CD14-positive monocyte (primary cell): ENCODE measurements around the gene PLAC1. TPM values are rescaled to one million over a fixed set of nuclear protein-coding genes. Genes with fewer than 3 reads are reported as not detected.

ENCODE experiments used
- DNase-seq, 3 donors: peaks; one replicate each; pipeline ENCODE4 v3.0.0-alpha.2; 2011 to 2022
- H2AFZ ChIP-seq: 2 replicates; pipeline ENCODE4 v1.6.0; 2012; ENCODE audit warnings: mild to moderate bottlenecking, low read depth, low read length, inconsistent platforms; ENCODE audit not compliant: insufficient read depth, poor library complexity, severe bottlenecking
- H3K27ac ChIP-seq, 2 donors: 1 replicate in 1 of 2; 2 replicates in 1 of 2; pipeline ENCODE4 v1.5.1; 2012 to 2013; ENCODE audit warnings: low read length in 2 of 2, control low read depth in 1 of 2, inconsistent platforms in 1 of 2, low read depth in 1 of 2, mild to moderate bottlenecking in 1 of 2
- H3K27me3 ChIP-seq, 2 donors: one replicate each; pipeline versions ENCODE4 v1.6.0 to v1.6.1; 2011 to 2013; ENCODE audit warnings: low read length in 2 of 2; ENCODE audit not compliant: control insufficient read depth in 2 of 2, insufficient read depth in 2 of 2
- H3K36me3 ChIP-seq, 2 donors: replicated peaks in 1 of 2; 1 replicate in 1 of 2; 2 replicates in 1 of 2; pipeline versions ENCODE4 v1.5.1 to v1.6.1; 2012 to 2013; ENCODE audit warnings: low read length in 2 of 2, control low read depth in 1 of 2, inconsistent platforms in 1 of 2, mild to moderate bottlenecking in 1 of 2; ENCODE audit not compliant: insufficient read depth in 2 of 2, control insufficient read depth in 1 of 2
- H3K4me1 ChIP-seq, 2 donors: 1 replicate in 1 of 2; 2 replicates in 1 of 2; pipeline versions ENCODE4 v1.5.1 to v1.6.1; 2012 to 2013; ENCODE audit warnings: low read length in 2 of 2, control low read depth in 1 of 2, inconsistent platforms in 1 of 2, mild to moderate bottlenecking in 1 of 2, moderate library complexity in 1 of 2; ENCODE audit not compliant: insufficient read depth in 2 of 2, control insufficient read depth in 1 of 2
- H3K4me2 ChIP-seq: replicated peaks from 2 replicates; pipeline ENCODE3; 2012; ENCODE audit warnings: low read length, moderate library complexity, mild to moderate bottlenecking; ENCODE audit not compliant: poor library complexity, severe bottlenecking; ENCODE audit errors: extremely low read depth
- H3K4me3 ChIP-seq, 3 experiments: fragments of 200-600 bp in 1 of 3; sonication (generic) in 1 of 3; replicated peaks in 1 of 3; 1 replicate in 2 of 3; 2 replicates in 1 of 3; pipeline ENCODE4 v1.5.1; 2011 to 2013; ENCODE audit warnings: low read length in 3 of 3, mild to moderate bottlenecking in 3 of 3, control low read depth in 2 of 3, low read depth in 2 of 3, inconsistent platforms in 1 of 3, moderate library complexity in 1 of 3
- H3K79me2 ChIP-seq: 2 replicates; pipeline ENCODE4 v1.6.0; 2012; ENCODE audit warnings: mild to moderate bottlenecking, control low read depth, inconsistent platforms, low read length, moderate library complexity; ENCODE audit not compliant: insufficient read depth
- H3K9ac ChIP-seq: 2 replicates; pipeline ENCODE4 v1.6.0; 2017; ENCODE audit warnings: low read length, mild to moderate bottlenecking; ENCODE audit not compliant: insufficient read depth, poor library complexity, severe bottlenecking
- H3K9me3 ChIP-seq, 2 donors: replicated peaks in 1 of 2; 1 replicate in 1 of 2; 2 replicates in 1 of 2; pipeline versions ENCODE4 v1.5.1 to v1.6.1; 2012 to 2013; ENCODE audit warnings: low read length in 2 of 2, control low read depth in 1 of 2; ENCODE audit not compliant: control insufficient read depth in 1 of 2, insufficient read depth in 1 of 2
- H4K20me1 ChIP-seq: 2 replicates; pipeline ENCODE4 v1.6.0; 2012; ENCODE audit warnings: mild to moderate bottlenecking, low read length, control low read depth, moderate library complexity; ENCODE audit not compliant: insufficient read depth
- H3K27ac Mint-ChIP-seq, 7 donors: one replicate each; pipeline ENCODE4 v1.8.0; 2020; ENCODE audit warnings: mild to moderate bottlenecking in 7 of 7, mixed read lengths in 7 of 7, moderate library complexity in 6 of 7, inconsistent platforms in 2 of 7
- H3K27me3 Mint-ChIP-seq, 3 donors: one replicate each; pipeline ENCODE4 v1.8.0; 2021 to 2022; ENCODE audit warnings: low read depth in 3 of 3, mild to moderate bottlenecking in 3 of 3, mixed read lengths in 3 of 3, moderate library complexity in 3 of 3, inconsistent platforms in 1 of 3
- H3K36me3 Mint-ChIP-seq, 2 donors: one replicate each; pipeline ENCODE4 v1.8.0; 2020; ENCODE audit warnings: mixed read lengths in 2 of 2, inconsistent platforms in 1 of 2, mild to moderate bottlenecking in 1 of 2
- H3K4me1 Mint-ChIP-seq: one replicate; pipeline ENCODE4 v1.8.0; 2020; ENCODE audit warnings: mild to moderate bottlenecking, mixed read lengths
- H3K4me3 Mint-ChIP-seq, 2 donors: one replicate each; pipeline ENCODE4 v1.8.0; 2020; ENCODE audit warnings: mild to moderate bottlenecking in 2 of 2, mixed read lengths in 2 of 2, moderate library complexity in 1 of 2
- H3K9me3 Mint-ChIP-seq, 7 donors: one replicate each; pipeline ENCODE4 v1.8.0; 2020 to 2022; ENCODE audit warnings: mixed read lengths in 7 of 7, mild to moderate bottlenecking in 6 of 7, moderate library complexity in 6 of 7, inconsistent platforms in 2 of 7
- CTCF ChIP-seq: fragments of 200-600 bp; IDR thresholded peaks from one replicate; pipeline ENCODE4 v1.8.0; 2022; ENCODE audit warnings: antibody characterized with exemption, mild to moderate bottlenecking
- WGBS: methylation state at CpG from one replicate; pipeline ENCODE4 v1.1.5; 2013; ENCODE audit warnings: missing lambda C conversion rate; ENCODE audit not compliant: insufficient coverage; 5-methylcytosine and 5-hydroxymethylcytosine counted together
- intact Hi-C, 2 donors: fragments of 100-400 bp; cut with micrococcal nuclease; formaldehyde crosslinking; loops; one replicate each; pipeline versions ENCODE4 v1.15.0 to v1.15.1; 2023
- polyA plus RNA-seq, 3 donors: library from polyadenylated mRNA; depleted of rRNA in 1 of 3; unstranded in 2 of 3; stranded (reverse) in 1 of 3; fragments of 300-500 nt in 2 of 3; fragments of >200 nt in 1 of 3; fragmentation: Illumina TruSeq in 2 of 3; gene quantifications; 1 replicate in 2 of 3; 2 replicates in 1 of 3; pipeline ENCODE4 v1.2.3, GENCODE V29; 2012 to 2021

Gene PLAC1
- polyA plus RNA-seq, 3 donors, result not detected

- Histone ChIP-seq H3K27ac (no peak overlapping the region), H4K20me1 (no peaks in the 10 kb centered on the region), H3K9ac (no peak overlapping the region), H3K27me3 (no peaks in the 10 kb centered on the region), H3K4me1 (no peaks in the 10 kb centered on the region), H2AFZ (no peak overlapping the region), H3K79me2 (no peaks in the 10 kb centered on the region), H3K4me2 (no peak overlapping the region), H3K4me3 (no peak overlapping the region), H3K9me3 (no peaks in the 10 kb centered on the region), H3K36me3 (no peaks in the 10 kb centered on the region)
- TF ChIP-seq CTCF, result no peak
- no peak for DNase-seq
- no peak overlapping the region for H3K27ac Mint-ChIP-seq
- H3K27me3 Mint-ChIP-seq, result peaks cover 0 to 6% (median 0%) of the 10 kb centered on the region in 3 donors
- H3K4me1 Mint-ChIP-seq, result peaks cover 11% of the 10 kb centered on the region
- H3K9me3 Mint-ChIP-seq, result peaks cover 0 to 1% (median 0%) of the 10 kb centered on the region in 7 donors
- WGBS, result 80% methylated on average over 1 of the region's 1 CpG
- H3K36me3 Mint-ChIP-seq, result no peaks in the 10 kb centered on the region
- intact Hi-C loops, result no loop called here
- no peak overlapping the region for H3K4me3 Mint-ChIP-seq
Measured at GRCh38 chrX:134688839-134689238, 30.6 kb upstream of the PLAC1 start.

GRCh38 chrX:134688031-134688823 is 30.0 kb upstream of the PLAC1 start:
- no peak overlapping the region for H3K27ac ChIP-seq
- no peaks in the 10 kb centered on the region for H3K9me3 ChIP-seq
- peaks cover 11% of the 10 kb centered on the region for H3K4me1 Mint-ChIP-seq
- H3K4me3 Mint-ChIP-seq, result no peak overlapping the region
- H3K9ac ChIP-seq, result no peak overlapping the region
- no peaks in the 10 kb centered on the region for H4K20me1 ChIP-seq
- no peak overlapping the region for H3K4me3 ChIP-seq
- no CpG with 5 or more reads among the region's 5 CpGs for WGBS
- H3K9me3 Mint-ChIP-seq, result peaks cover 0 to 2% (median 0%) of the 10 kb centered on the region in 7 donors
- DNase-seq, result no peak
- intact Hi-C loops, result no loop called here
- H3K27me3 Mint-ChIP-seq, result peaks cover 0 to 6% (median 0%) of the 10 kb centered on the region in 3 donors
- H3K4me2 ChIP-seq, result no peak overlapping the region
- H3K36me3 ChIP-seq, result no peaks in the 10 kb centered on the region
- no peak for TF ChIP-seq CTCF
- no peak overlapping the region for H3K27ac Mint-ChIP-seq
- H3K27me3 ChIP-seq, result no peaks in the 10 kb centered on the region
- H3K79me2 ChIP-seq, result no peaks in the 10 kb centered on the region
- no peaks in the 10 kb centered on the region for H3K36me3 Mint-ChIP-seq
- H3K4me1 ChIP-seq, result no peaks in the 10 kb centered on the region
- H2AFZ ChIP-seq, result no peak overlapping the region
